Activated CD4-positive, CD25-positive, alpha-beta regulatory T cell treated with anti-CD3 and anti-CD28 coated beads, Interleukin-2, amount 50 U/mL, for 16 hours (primary cell): ENCODE measurements around the gene HPX.

ENCODE experiments used
- DNase-seq: peaks from one replicate; pipeline ENCODE4 v3.0.0-alpha.2; 2020; ENCODE audit warnings: low read depth, low spot score

The HPX gene

GRCh38 chr11:6391537-6392134, 49.2 kb downstream of the HPX start:
- no peak for DNase-seq

- DNase-seq = no peak
These were observed 49.9 kb downstream of the HPX start for GRCh38 chr11:6390718-6391469.

GRCh38 chr11:6389905-6390717, 50.7 kb downstream of the HPX start, which contains the start of gene SMPD1:
TSS of gene SMPD1 (plus strand) at chr11:6390474. CDS start at chr11:6390599, 125 bp downstream.
- peak; percentile 89 for DNase-seq

GRCh38 chr11:6388748-6389147, 52.0 kb downstream of the HPX start:
- no peak for DNase-seq

GRCh38 chr11:6387811-6388599, 52.8 kb downstream of the HPX start:
- no peak for DNase-seq

- no peak for DNase-seq
These were observed 55.6 kb downstream of the HPX start for GRCh38 chr11:6385046-6385777.
